GM12874 (cell line): ENCODE results near the gene ATG5.

Experiments used
- CTCF ChIP-seq: IDR thresholded peaks from 2 replicates; pipeline ENCODE4 v1.5.1; 2011; ENCODE audit warnings: low read depth, mild to moderate bottlenecking, control low read depth, low read length, moderate library complexity; ENCODE audit not compliant: insufficient read depth

The ATG5 gene

GRCh38 chr6:106143665-106144064, 181.9 kb downstream of the ATG5 start:
- no peak for TF ChIP-seq CTCF

- TF ChIP-seq CTCF: no peak
These were observed 182.6 kb downstream of the ATG5 start for GRCh38 chr6:106142876-106143431.

- no peak for TF ChIP-seq CTCF
These were observed 183.9 kb downstream of the ATG5 start for GRCh38 chr6:106141441-106142237.

GRCh38 chr6:106138151-106138550, 187.4 kb downstream of the ATG5 start:
- TF ChIP-seq CTCF: no peak

GRCh38 chr6:106136845-106137244, 188.7 kb downstream of the ATG5 start:
- TF ChIP-seq CTCF: no peak

- TF ChIP-seq CTCF: no peak
These were observed 189.5 kb downstream of the ATG5 start for GRCh38 chr6:106135911-106136571.

GRCh38 chr6:106134906-106135634, 190.5 kb downstream of the ATG5 start:
- no peak for TF ChIP-seq CTCF
